IMR-90 (cell line): Measurements from ENCODE around the gene ACAN. TPM values are rescaled to one million over a fixed set of nuclear protein-coding genes. Genes with fewer than 3 reads are reported as not detected.

ENCODE experiments used
- ATAC-seq: fragments of 200-7000 bp; cut with Tn5 transposase; 2 replicates; pipeline ENCODE4 v1.9.1; 2020; ENCODE audit warnings: low read depth, mild to moderate bottlenecking, moderate library complexity
- BruUV-seq: library from RNA; stranded (reverse); fragments of 400-500 nt; replicated peaks from 2 replicates; lab custom pipeline; 2021; lab: Mats Ljungman, UMichigan
- CTCF ChIA-PET: fragments of 300-600 bp; formaldehyde crosslinking; extraction: SDS; loops from one replicate; lab custom pipeline; 2021; ENCODE audit warnings: antibody characterized with exemption; lab: Yijun Ruan, JAX
- POLR2A ChIA-PET: fragments of 300-600 bp; sonication (Branson Sonifier 250); formaldehyde crosslinking; loops from one replicate; lab custom pipeline; 2022; ENCODE audit warnings: antibody characterized with exemption; ENCODE audit not compliant: unreplicated experiment; lab: Charles Lee
- DNase-seq: peaks from one replicate; pipeline ENCODE4 v3.0.0; 2013
- H2AFZ ChIP-seq: replicated peaks from 2 replicates; pipeline ENCODE3; 2013; ENCODE audit warnings: low read length, mild to moderate bottlenecking; ENCODE audit not compliant: poor library complexity
- H2AK5ac ChIP-seq: 2 replicates; pipeline ENCODE4 v1.6.1; 2013; ENCODE audit warnings: low read depth, low read length, inconsistent platforms
- H2AK9ac ChIP-seq: replicated peaks from 2 replicates; pipeline ENCODE3; 2013; ENCODE audit warnings: mild to moderate bottlenecking, low read depth, low read length, moderate library complexity; ENCODE audit not compliant: poor library complexity
- H2BK120ac ChIP-seq: 2 replicates; pipeline ENCODE4 v1.6.1; 2013; ENCODE audit warnings: low read depth, low read length, inconsistent platforms
- H2BK15ac ChIP-seq: 3 replicates; pipeline ENCODE4 v1.6.1; 2013; ENCODE audit warnings: low read depth, low read length, inconsistent platforms
- H2BK20ac ChIP-seq: 2 replicates; pipeline ENCODE4 v1.6.1; 2013; ENCODE audit warnings: low read depth, mild to moderate bottlenecking, inconsistent platforms, low read length, moderate library complexity
- H2BK5ac ChIP-seq: 2 replicates; pipeline ENCODE4 v1.6.1; 2013; ENCODE audit warnings: mild to moderate bottlenecking, low read depth, low read length, inconsistent platforms; ENCODE audit not compliant: poor library complexity, severe bottlenecking
- H3K14ac ChIP-seq: replicated peaks from 2 replicates; pipeline ENCODE4 v1.6.1; 2013; ENCODE audit warnings: low read depth, low read length, inconsistent platforms
- H3K18ac ChIP-seq: 2 replicates; pipeline ENCODE4 v1.6.1; 2013; ENCODE audit warnings: low read depth, low read length, control low read depth
- H3K23ac ChIP-seq: 2 replicates; pipeline ENCODE4 v1.6.1; 2013; ENCODE audit warnings: low read depth, low read length, inconsistent platforms
- H3K27ac ChIP-seq: 2 replicates; pipeline ENCODE4 v1.5.1; 2013; ENCODE audit warnings: mild to moderate bottlenecking, control low read depth, low read length; ENCODE audit not compliant: insufficient read depth
- H3K27me3 ChIP-seq: 2 replicates; pipeline ENCODE4 v1.6.1; 2013; ENCODE audit warnings: low read length; ENCODE audit not compliant: control insufficient read depth, insufficient read depth
- H3K36me3 ChIP-seq: 2 replicates; pipeline ENCODE4 v1.6.1; 2013; ENCODE audit warnings: low read length, mixed read lengths; ENCODE audit not compliant: control insufficient read depth, insufficient read depth
- H3K4ac ChIP-seq: 2 replicates; pipeline ENCODE4 v1.6.1; 2013; ENCODE audit warnings: low read depth, low read length, inconsistent platforms
- H3K4me1 ChIP-seq: 2 replicates; pipeline ENCODE4 v1.6.1; 2013; ENCODE audit warnings: low read length, mixed read lengths; ENCODE audit not compliant: control insufficient read depth, insufficient read depth
- H3K4me2 ChIP-seq: 2 replicates; pipeline ENCODE4 v1.6.1; 2013; ENCODE audit warnings: low read depth, mild to moderate bottlenecking, control low read depth, low read length, moderate library complexity
- H3K4me3 ChIP-seq: 2 replicates; pipeline ENCODE4 v1.5.1; 2013; ENCODE audit warnings: low read depth, mild to moderate bottlenecking, control low read depth, low read length, moderate library complexity; ENCODE audit not compliant: insufficient read depth
- H3K56ac ChIP-seq: 2 replicates; pipeline ENCODE4 v1.6.1; 2013; ENCODE audit warnings: low read length, inconsistent platforms; ENCODE audit not compliant: insufficient read depth; ENCODE audit errors: extremely low read depth
- H3K79me1 ChIP-seq, 2 experiments: 2 replicates each; pipeline ENCODE4 v1.6.1; 2013; ENCODE audit warnings: low read length in 2 of 2, inconsistent platforms in 1 of 2, low read depth in 1 of 2
- H3K9ac ChIP-seq: 2 replicates; pipeline ENCODE4 v1.6.1; 2013; ENCODE audit warnings: low read depth, low read length, control low read depth
- H3K9me1 ChIP-seq: 2 replicates; pipeline ENCODE4 v1.6.1; 2013; ENCODE audit warnings: low read length, inconsistent platforms; ENCODE audit not compliant: insufficient read depth
- H3K9me3 ChIP-seq: 2 replicates; pipeline ENCODE4 v1.6.1; 2013; ENCODE audit warnings: low read length; ENCODE audit not compliant: control insufficient read depth, insufficient read depth
- H4K20me1 ChIP-seq: 2 replicates; pipeline ENCODE4 v1.6.1; 2013; ENCODE audit warnings: low read length, inconsistent platforms; ENCODE audit not compliant: insufficient read depth
- H4K5ac ChIP-seq: 2 replicates; pipeline ENCODE4 v1.6.1; 2013; ENCODE audit warnings: mild to moderate bottlenecking, low read depth, low read length, control low read depth
- H4K8ac ChIP-seq, 2 experiments: 2 replicates each; pipeline ENCODE4 v1.6.1; 2013; ENCODE audit warnings: low read depth in 2 of 2, low read length in 2 of 2, control low read depth in 1 of 2, inconsistent platforms in 1 of 2
- H4K91ac ChIP-seq: 2 replicates; pipeline ENCODE4 v1.6.1; 2013; ENCODE audit warnings: low read depth, low read length, inconsistent platforms; ENCODE audit not compliant: insufficient read depth
- BHLHE40 ChIP-seq: fragments of 150-350 bp; IDR thresholded peaks from 2 replicates; pipeline ENCODE4 v1.6.1; 2016; ENCODE audit warnings: mild to moderate bottlenecking, low read depth, low read length
- MAZ ChIP-seq: IDR thresholded peaks from 2 replicates; pipeline ENCODE4 v1.6.1; 2012; ENCODE audit warnings: low read depth, mild to moderate bottlenecking, low read length, improper control_type of control experiment, moderate library complexity, borderline replicate concordance
- RAD21 ChIP-seq: IDR thresholded peaks from 2 replicates; pipeline ENCODE4 v1.6.1; 2012; ENCODE audit warnings: low read length, improper control_type of control experiment
- RCOR1 ChIP-seq: IDR thresholded peaks from 2 replicates; pipeline ENCODE4 v1.6.1; 2012; ENCODE audit warnings: mild to moderate bottlenecking, low read length, improper control_type of control experiment; ENCODE audit not compliant: insufficient replicate concordance
- WGBS, 2 experiments: methylation state at CpG; one replicate each; pipeline versions ENCODE4 v1.1.5 to v1.1.7; 2013; ENCODE audit warnings: missing lambda C conversion rate in 2 of 2; ENCODE audit not compliant: insufficient read length in 1 of 2; ENCODE audit errors: extremely low coverage in 2 of 2; 5-methylcytosine and 5-hydroxymethylcytosine counted together
- dilution Hi-C: fragments of 300-500 bp; cut with HindIII; formaldehyde crosslinking; loops from one replicate; pipeline ENCODE4 v1.14.3; 2018; ENCODE audit warnings: low sequenced_read_pairs; ENCODE audit not compliant: unreplicated experiment
- in situ Hi-C: fragments of 300-500 bp; cut with MboI; formaldehyde crosslinking; loops from 3 replicates; pipeline ENCODE4 v1.14.3; 2019; ENCODE audit warnings: low sequenced_read_pairs, inconsistent platforms, mixed read lengths
- intact Hi-C: fragments of 100-400 bp; cut with micrococcal nuclease; formaldehyde crosslinking; loops from 2 replicates; pipeline ENCODE4 v1.10.0; 2022
- polyA plus RNA-seq, 3 experiments: library from polyadenylated mRNA; depleted of rRNA; stranded (reverse); fragments of >200 nt; gene quantifications; 2 replicates each; pipeline ENCODE4 v1.2.3, GENCODE V29; 2012; ENCODE audit warnings: low replicate concordance in 1 of 3
- total RNA-seq: library from RNA; depleted of rRNA; stranded (reverse); fragments of >200 nt; gene quantifications from 2 replicates; pipeline ENCODE4 v1.2.3, GENCODE V29; 2012
- TF ChIP-seq, protein P1 (sequence below): fragments of 150-350 bp; IDR thresholded peaks from 2 replicates; pipeline ENCODE4 v1.6.1; 2017; ENCODE audit warnings: mild to moderate bottlenecking, antibody characterized with exemption, low read length, low read depth

ACAN gene
- total and polyA plus RNA-seq, 2 of the 4 experiments (the other 2 are of a cell fraction): 0.54 to 0.96 TPM

DNA sequence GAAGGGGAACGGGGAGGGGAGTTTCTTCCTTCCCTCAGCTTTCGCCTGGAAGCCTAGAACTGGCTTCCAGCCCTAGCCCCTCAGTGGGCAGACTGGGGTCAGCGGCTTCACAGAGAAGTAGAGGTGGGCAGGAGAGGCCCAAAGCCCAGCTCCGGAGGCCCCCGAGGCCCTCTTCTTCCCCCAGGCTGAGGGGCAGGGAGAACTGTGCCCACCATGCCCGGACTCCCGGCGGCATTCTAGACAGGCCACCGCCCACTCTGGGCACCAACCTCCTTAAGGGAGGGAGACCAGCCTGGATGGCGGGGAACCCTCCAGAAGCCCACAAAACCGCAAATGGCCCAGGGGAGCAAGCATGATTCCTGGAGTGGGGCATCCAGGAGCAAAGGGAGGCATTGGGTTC, 74.2 kb downstream of the ACAN start:
- in situ Hi-C loops: no loop called here
- Histone ChIP-seq H3K4me2 (no peak overlapping the region), H2AFZ (no peak overlapping the region), H3K9me1 (peaks cover 2% of the 10 kb centered on the region; the same call in 1 of the 2 replicates), H2BK15ac (no peak overlapping the region), H3K36me3 (peaks cover 21% of the 10 kb centered on the region), H3K4ac (no peak overlapping the region), H4K91ac (no peak overlapping the region), H3K27me3 (peaks cover 4% of the 10 kb centered on the region; the same call in 1 of the 2 replicates), H4K8ac (no peak overlapping the region), H3K27ac (no peak overlapping the region), H2BK120ac (no peak overlapping the region), H2BK20ac (no peak overlapping the region), H3K4me3 (no peak overlapping the region), H3K14ac (no peak overlapping the region), H3K79me1 (no peaks in the 10 kb centered on the region; a peak in 1 of 4 replicates), H3K9ac (no peak overlapping the region), H4K20me1 (no peaks in the 10 kb centered on the region), H2BK5ac (no peak overlapping the region), H3K18ac (no peak overlapping the region), H2AK5ac (no peak overlapping the region), H3K56ac (no peak overlapping the region), H2AK9ac (no peak overlapping the region), H3K4me1 (no peaks in the 10 kb centered on the region), H3K23ac (no peak overlapping the region), H3K9me3 (no peaks in the 10 kb centered on the region), H4K5ac (no peak overlapping the region)
- ATAC-seq: no peak
- dilution Hi-C loops: no loop called here
- 97% methylated on average over 6 of the region's 11 CpGs; no CpG with 5 or more reads in 1 of the 2 experiments for WGBS, 2 experiments
- intact Hi-C loops: no loop called here
- DNase-seq: no peak
- TF ChIP-seq RCOR1 (no peak), BHLHE40 (no peak), RAD21 (no peak), MAZ (no peak)
- TF ChIP-seq, protein P1, sequence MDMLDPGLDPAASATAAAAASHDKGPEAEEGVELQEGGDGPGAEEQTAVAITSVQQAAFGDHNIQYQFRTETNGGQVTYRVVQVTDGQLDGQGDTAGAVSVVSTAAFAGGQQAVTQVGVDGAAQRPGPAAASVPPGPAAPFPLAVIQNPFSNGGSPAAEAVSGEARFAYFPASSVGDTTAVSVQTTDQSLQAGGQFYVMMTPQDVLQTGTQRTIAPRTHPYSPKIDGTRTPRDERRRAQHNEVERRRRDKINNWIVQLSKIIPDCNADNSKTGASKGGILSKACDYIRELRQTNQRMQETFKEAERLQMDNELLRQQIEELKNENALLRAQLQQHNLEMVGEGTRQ: no peak
- BruUV-seq: TSS peak; percentile 65
- ChIA-PET CTCF (interaction anchor here (0.6 to 2.1 kb wide), 3 partner anchors 8 to 183 kb away, joined by 4 to 10 read pairs (median 5); no protein-coding TSS in a partner anchor), POLR2A (no interaction called here)
